Measurements from ENCODE around the gene PCDH9.
A peak's percentile ranks its signal among the peaks of the same experiment; 100 is the strongest.

Gene PCDH9

GRCh38 chr13:66657165-66657881, 572.8 kb downstream of the PCDH9 start:
- Histone ChIP-seq H3K4ac (ENCODE audit: low read depth in 1 of 2, low read length in 2 of 2) (no peak overlapping the region), H3K36me3 (ENCODE audit: control insufficient read depth in 1 of 2, insufficient read depth in 2 of 2, low read depth in 1 of 2, low read length in 2 of 2) (no peaks in the 10 kb centered on the region), H3K27ac (ENCODE audit: low read length, poor library complexity, severe bottlenecking) (no peak overlapping the region), H2BK15ac (ENCODE audit: low read depth, poor library complexity, severe bottlenecking) (no peak overlapping the region), H3K4me2 (ENCODE audit: low read length, poor library complexity, severe bottlenecking) (no peak overlapping the region), H3K9me3 (ENCODE audit: control insufficient read depth, low read length) (peaks cover 3% of the 10 kb centered on the region), H2BK5ac (ENCODE audit: low read depth, low read length, poor library complexity, severe bottlenecking) (no peak overlapping the region), H3K14ac (ENCODE audit: low read length in 2 of 2) (no peak overlapping the region), H4K8ac (ENCODE audit: low read length) (no peak overlapping the region), H3K27me3 (ENCODE audit: control insufficient read depth in 1 of 2, insufficient read depth in 1 of 2, low read length in 2 of 2) (no peaks in the 10 kb centered on the region), H3K79me1 (replicated peaks; ENCODE audit: low read length, poor library complexity, severe bottlenecking) (no peaks in the 10 kb centered on the region), H2AFZ (ENCODE audit: low read depth, low read length) (no peak overlapping the region), H3K18ac (ENCODE audit: low read depth in 1 of 2, low read length in 2 of 2) (peak overlapping the region in 1 of 2 experiments; percentile 34), H3K4me1 (ENCODE audit: control insufficient read depth, insufficient read depth, low read depth, low read length) (peaks cover 2% of the 10 kb centered on the region), H2BK120ac (ENCODE audit: low read depth, low read length) (no peak overlapping the region), H3K23ac (ENCODE audit: low read length in 2 of 2) (no peak overlapping the region), H3K9ac (ENCODE audit: low read length) (peak overlapping the region; percentile 77), H2AK5ac (ENCODE audit: low read length, severe bottlenecking) (no peak overlapping the region), H4K91ac (ENCODE audit: low read length) (no peak overlapping the region), H3K4me3 (ENCODE audit: insufficient read depth in 1 of 2, low read depth in 1 of 2, low read length in 2 of 2) (no peak overlapping the region), H2BK12ac (ENCODE audit: low read length in 2 of 2) (peak overlapping the region in 1 of 2 experiments; percentile 43)
- WGBS = 1% methylated on average over 3 of the region's 6 CpGs
- peak; percentile 95 for DNase-seq

GRCh38 chr13:66655847-66656454, 574.2 kb downstream of the PCDH9 start:
- no peak overlapping the region for H3K4me3 ChIP-seq (ENCODE audit: insufficient read depth in 1 of 2, low read depth in 1 of 2, low read length in 2 of 2)
- peaks cover 2% of the 10 kb centered on the region for H3K4me1 ChIP-seq (ENCODE audit: control insufficient read depth, insufficient read depth, low read depth, low read length)
- no peak overlapping the region for H2AFZ ChIP-seq (ENCODE audit: low read depth, low read length)
- H3K27me3 ChIP-seq (ENCODE audit: control insufficient read depth in 1 of 2, insufficient read depth in 1 of 2, low read length in 2 of 2) = no peaks in the 10 kb centered on the region
- no peak overlapping the region for H3K27ac ChIP-seq (ENCODE audit: low read length, poor library complexity, severe bottlenecking)
- no peak overlapping the region for H4K8ac ChIP-seq (ENCODE audit: low read length)
- H3K79me1 ChIP-seq (replicated peaks; ENCODE audit: low read length, poor library complexity, severe bottlenecking) = no peaks in the 10 kb centered on the region
- no peak overlapping the region for H3K23ac ChIP-seq (ENCODE audit: low read length in 2 of 2)
- no peak overlapping the region for H2BK5ac ChIP-seq (ENCODE audit: low read depth, low read length, poor library complexity, severe bottlenecking)
- no peak overlapping the region for H3K14ac ChIP-seq (ENCODE audit: low read length in 2 of 2)
- no peak overlapping the region for H3K4me2 ChIP-seq (ENCODE audit: low read length, poor library complexity, severe bottlenecking)
- 100% methylated on average over 1 of the region's 2 CpGs for WGBS
- H3K36me3 ChIP-seq (ENCODE audit: control insufficient read depth in 1 of 2, insufficient read depth in 2 of 2, low read depth in 1 of 2, low read length in 2 of 2) = no peaks in the 10 kb centered on the region
- H2BK120ac ChIP-seq (ENCODE audit: low read depth, low read length) = no peak overlapping the region
- H2BK15ac ChIP-seq (ENCODE audit: low read depth, poor library complexity, severe bottlenecking) = no peak overlapping the region
- H3K18ac ChIP-seq (ENCODE audit: low read depth in 1 of 2, low read length in 2 of 2) = no peak overlapping the region
- H2BK12ac ChIP-seq (ENCODE audit: low read length in 2 of 2) = no peak overlapping the region
- H2AK5ac ChIP-seq (ENCODE audit: low read length, severe bottlenecking) = no peak overlapping the region
- H3K9me3 ChIP-seq (ENCODE audit: control insufficient read depth, low read length) = peaks cover 3% of the 10 kb centered on the region
- H3K9ac ChIP-seq (ENCODE audit: low read length) = no peak overlapping the region
- no peak overlapping the region for H4K91ac ChIP-seq (ENCODE audit: low read length)
- H3K4ac ChIP-seq (ENCODE audit: low read depth in 1 of 2, low read length in 2 of 2) = no peak overlapping the region
- no peak for DNase-seq

- H3K18ac ChIP-seq (ENCODE audit: low read depth in 1 of 2, low read length in 2 of 2) = no peak overlapping the region
Measured at GRCh38 chr13:66644855-66645460, 585.2 kb downstream of the PCDH9 start.

GRCh38 chr13:66640231-66640630, 589.9 kb downstream of the PCDH9 start:
- no peaks in the 10 kb centered on the region for H3K36me3 ChIP-seq (ENCODE audit: control insufficient read depth in 1 of 2, insufficient read depth in 2 of 2, low read depth in 1 of 2, low read length in 2 of 2)
- no peak overlapping the region for H4K91ac ChIP-seq (ENCODE audit: low read length)
- no peak overlapping the region for H4K8ac ChIP-seq (ENCODE audit: low read length)
- H3K27ac ChIP-seq (ENCODE audit: low read length, poor library complexity, severe bottlenecking) = no peak overlapping the region
- no peak overlapping the region for H3K23ac ChIP-seq (ENCODE audit: low read length in 2 of 2)
- no peak for DNase-seq
- H2BK5ac ChIP-seq (ENCODE audit: low read depth, low read length, poor library complexity, severe bottlenecking) = no peak overlapping the region
- no peak overlapping the region for H3K18ac ChIP-seq (ENCODE audit: low read depth in 1 of 2, low read length in 2 of 2)
- H2AFZ ChIP-seq (ENCODE audit: low read depth, low read length) = no peak overlapping the region
- WGBS = 96% methylated on average over 1 of the region's 2 CpGs
- no peak overlapping the region for H3K9ac ChIP-seq (ENCODE audit: low read length)
- no peak overlapping the region for H3K4ac ChIP-seq (ENCODE audit: low read depth in 1 of 2, low read length in 2 of 2)
- no peak overlapping the region for H2BK12ac ChIP-seq (ENCODE audit: low read length in 2 of 2)
- no peak overlapping the region for H2AK5ac ChIP-seq (ENCODE audit: low read length, severe bottlenecking)
- no peak overlapping the region for H2BK15ac ChIP-seq (ENCODE audit: low read depth, poor library complexity, severe bottlenecking)
- no peak overlapping the region for H3K4me2 ChIP-seq (ENCODE audit: low read length, poor library complexity, severe bottlenecking)
- H3K9me3 ChIP-seq (ENCODE audit: control insufficient read depth, low read length) = no peaks in the 10 kb centered on the region
- no peak overlapping the region for H2BK120ac ChIP-seq (ENCODE audit: low read depth, low read length)
- H3K14ac ChIP-seq (ENCODE audit: low read length in 2 of 2) = no peak overlapping the region
- no peak overlapping the region for H3K4me3 ChIP-seq (ENCODE audit: insufficient read depth in 1 of 2, low read depth in 1 of 2, low read length in 2 of 2)
- no peaks in the 10 kb centered on the region for H3K79me1 ChIP-seq (replicated peaks; ENCODE audit: low read length, poor library complexity, severe bottlenecking)
- peaks cover 2% of the 10 kb centered on the region for H3K4me1 ChIP-seq (ENCODE audit: control insufficient read depth, insufficient read depth, low read depth, low read length)
- H3K27me3 ChIP-seq (ENCODE audit: control insufficient read depth in 1 of 2, insufficient read depth in 1 of 2, low read length in 2 of 2) = no peaks in the 10 kb centered on the region

More at GRCh38 chr13:66644855-66645460, 585.2 kb downstream of the PCDH9 start:
- H3K14ac ChIP-seq (ENCODE audit: low read length in 2 of 2) = no peak overlapping the region
- H3K27ac ChIP-seq (ENCODE audit: low read length, poor library complexity, severe bottlenecking) = no peak overlapping the region
- H3K79me1 ChIP-seq (replicated peaks; ENCODE audit: low read length, poor library complexity, severe bottlenecking) = no peaks in the 10 kb centered on the region
- 100% methylated on average over 1 of the region's 3 CpGs for WGBS
- no peaks in the 10 kb centered on the region for H3K27me3 ChIP-seq (ENCODE audit: control insufficient read depth in 1 of 2, insufficient read depth in 1 of 2, low read length in 2 of 2)
- H3K9ac ChIP-seq (ENCODE audit: low read length) = no peak overlapping the region
- H2BK5ac ChIP-seq (ENCODE audit: low read depth, low read length, poor library complexity, severe bottlenecking) = no peak overlapping the region
- no peak overlapping the region for H2AFZ ChIP-seq (ENCODE audit: low read depth, low read length)
- no peak overlapping the region for H2AK5ac ChIP-seq (ENCODE audit: low read length, severe bottlenecking)
- no peak overlapping the region for H2BK120ac ChIP-seq (ENCODE audit: low read depth, low read length)
- no peaks in the 10 kb centered on the region for H3K9me3 ChIP-seq (ENCODE audit: control insufficient read depth, low read length)
- no peak for DNase-seq
- no peak overlapping the region for H3K23ac ChIP-seq (ENCODE audit: low read length in 2 of 2)
- no peak overlapping the region for H3K4me3 ChIP-seq (ENCODE audit: insufficient read depth in 1 of 2, low read depth in 1 of 2, low read length in 2 of 2)
- peaks cover 2% of the 10 kb centered on the region for H3K4me1 ChIP-seq (ENCODE audit: control insufficient read depth, insufficient read depth, low read depth, low read length)
- no peak overlapping the region for H2BK12ac ChIP-seq (ENCODE audit: low read length in 2 of 2)
- H2BK15ac ChIP-seq (ENCODE audit: low read depth, poor library complexity, severe bottlenecking) = no peak overlapping the region
- H4K91ac ChIP-seq (ENCODE audit: low read length) = no peak overlapping the region
- H3K4me2 ChIP-seq (ENCODE audit: low read length, poor library complexity, severe bottlenecking) = no peak overlapping the region
- H4K8ac ChIP-seq (ENCODE audit: low read length) = no peak overlapping the region
- H3K36me3 ChIP-seq (ENCODE audit: control insufficient read depth in 1 of 2, insufficient read depth in 2 of 2, low read depth in 1 of 2, low read length in 2 of 2) = no peaks in the 10 kb centered on the region
- no peak overlapping the region for H3K4ac ChIP-seq (ENCODE audit: low read depth in 1 of 2, low read length in 2 of 2)
